T-helper 17 cell (primary cell): ENCODE measurements around the gene BCL2L11. TPM values are rescaled to one million over a fixed set of nuclear protein-coding genes. Genes with fewer than 3 reads are reported as not detected.
A peak's percentile ranks its signal among the peaks of the same experiment; 100 is the strongest.

ENCODE experiments used
- ATAC-seq: fragments of 150-1000 bp; cut with Tn5 transposase; 2 replicates; pipeline ENCODE4 v1.10.0; 2021; ENCODE audit warnings: mild to moderate bottlenecking, moderate library complexity
- DNase-seq, 3 donors: peaks; one replicate each; pipeline versions ENCODE4 v3.0.0 to v3.0.0-alpha.2; 2020 to 2021
- H3K9me3 ChIP-seq: one replicate; pipeline ENCODE4 v1.7.0; 2013; ENCODE audit warnings: low read length, mild to moderate bottlenecking; ENCODE audit not compliant: control insufficient read depth, poor library complexity, severe bottlenecking
- H3K27ac Mint-ChIP-seq: one replicate; pipeline ENCODE4 v1.8.0; 2022; ENCODE audit warnings: mild to moderate bottlenecking, moderate library complexity, mixed read lengths
- H3K27me3 Mint-ChIP-seq: one replicate; pipeline ENCODE4 v1.8.0; 2022; ENCODE audit warnings: mixed read lengths
- H3K36me3 Mint-ChIP-seq: one replicate; pipeline ENCODE4 v1.8.0; 2022; ENCODE audit warnings: low read depth, mixed read lengths
- H3K4me1 Mint-ChIP-seq: one replicate; pipeline ENCODE4 v1.8.0; 2022; ENCODE audit warnings: mild to moderate bottlenecking, mixed read lengths
- H3K4me3 Mint-ChIP-seq: one replicate; pipeline ENCODE4 v1.8.0; 2022; ENCODE audit warnings: mild to moderate bottlenecking, moderate library complexity, mixed read lengths
- total RNA-seq, 4 donors: library from RNA in 2 of 4; stranded (reverse) in 2 of 4; gene quantifications; one replicate each; pipeline ENCODE4 v1.2.3 and lab custom pipeline; 2022 to 2026

Gene BCL2L11
- total RNA-seq, 2 donors from 2014 or later: 29.5 to 47.2 TPM

DNA sequence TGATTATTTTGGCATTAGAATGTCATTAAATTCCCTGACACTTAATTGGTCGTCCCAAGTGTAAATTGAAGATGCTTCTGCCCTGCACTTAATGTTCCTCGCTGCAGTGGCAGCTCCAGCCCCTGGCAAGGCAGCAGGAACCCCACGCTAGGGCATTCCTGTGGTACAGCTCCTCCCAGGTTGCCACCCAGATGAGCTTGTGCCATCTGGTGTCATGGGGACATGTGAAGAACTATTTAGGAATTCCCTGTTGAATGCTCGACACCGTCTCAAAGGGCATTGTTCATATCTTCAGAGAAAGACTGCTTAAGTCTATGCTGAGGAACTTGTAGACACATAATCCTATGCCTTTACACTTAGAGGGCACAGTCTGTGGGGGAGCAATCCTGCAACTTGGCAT is 38.9 kb downstream of the BCL2L11 start:
- H3K4me3 Mint-ChIP-seq: no peak overlapping the region
- DNase-seq (no peak), ATAC-seq (no peak)
- H3K4me1 Mint-ChIP-seq: peaks cover 38% of the 10 kb centered on the region
- H3K27ac Mint-ChIP-seq: peak overlapping the region; percentile 14
- no peaks in the 10 kb centered on the region for H3K9me3 ChIP-seq
- H3K36me3 Mint-ChIP-seq: peaks cover 4% of the 10 kb centered on the region
- no peaks in the 10 kb centered on the region for H3K27me3 Mint-ChIP-seq

DNA sequence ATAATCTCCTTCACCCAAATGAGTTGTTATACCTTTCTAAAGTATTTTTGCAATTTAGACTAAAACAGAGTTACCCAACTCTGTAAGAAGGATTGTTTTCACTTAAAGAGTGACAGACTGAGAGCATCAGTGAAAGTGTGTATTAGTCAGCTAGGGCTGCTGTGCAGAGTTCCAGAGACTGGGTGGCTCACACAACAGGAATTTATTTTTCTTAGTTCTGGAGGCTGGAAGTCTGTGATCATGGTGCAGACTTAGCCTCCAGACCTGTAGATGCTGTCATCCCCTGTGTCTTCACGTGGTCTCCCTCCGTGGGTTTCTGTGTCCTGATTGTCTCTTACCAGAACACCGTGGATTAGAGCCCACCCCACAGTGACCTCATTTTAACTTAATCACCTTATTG is 40.0 kb downstream of the BCL2L11 start:
- peaks cover 4% of the 10 kb centered on the region for H3K36me3 Mint-ChIP-seq
- H3K27me3 Mint-ChIP-seq: no peaks in the 10 kb centered on the region
- DNase-seq: no peak
- no peak for ATAC-seq
- H3K4me1 Mint-ChIP-seq: peaks cover 35% of the 10 kb centered on the region
- H3K27ac Mint-ChIP-seq: no peak overlapping the region
- H3K9me3 ChIP-seq: no peaks in the 10 kb centered on the region
- no peak overlapping the region for H3K4me3 Mint-ChIP-seq

DNA sequence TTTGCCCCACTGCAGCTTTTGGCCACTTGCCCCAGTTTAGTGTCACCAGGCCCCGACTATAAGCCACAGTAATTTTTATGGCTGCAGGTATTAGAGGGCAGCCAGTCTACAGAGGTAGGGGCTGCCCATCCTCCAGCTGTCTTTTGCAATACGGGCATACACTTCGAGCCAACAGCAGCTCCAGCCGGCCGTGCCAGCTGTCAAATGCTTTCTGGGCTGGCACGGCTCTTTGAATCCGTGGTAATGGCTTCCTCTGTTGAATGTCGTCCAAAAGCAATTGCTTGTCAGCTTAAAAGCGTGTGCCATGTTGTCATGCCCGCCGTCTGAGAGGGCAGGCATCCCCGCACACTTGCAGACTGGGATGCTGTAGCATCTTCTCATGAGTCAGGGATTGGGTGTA is 41.3 kb downstream of the BCL2L11 start:
- no peaks in the 10 kb centered on the region for H3K9me3 ChIP-seq
- no peak for DNase-seq
- Mint-ChIP-seq H3K36me3 (peaks cover 4% of the 10 kb centered on the region), H3K4me3 (no peak overlapping the region), H3K27me3 (no peaks in the 10 kb centered on the region), H3K27ac (peak overlapping the region; percentile 19), H3K4me1 (peaks cover 32% of the 10 kb centered on the region)
- no peak for ATAC-seq

DNA sequence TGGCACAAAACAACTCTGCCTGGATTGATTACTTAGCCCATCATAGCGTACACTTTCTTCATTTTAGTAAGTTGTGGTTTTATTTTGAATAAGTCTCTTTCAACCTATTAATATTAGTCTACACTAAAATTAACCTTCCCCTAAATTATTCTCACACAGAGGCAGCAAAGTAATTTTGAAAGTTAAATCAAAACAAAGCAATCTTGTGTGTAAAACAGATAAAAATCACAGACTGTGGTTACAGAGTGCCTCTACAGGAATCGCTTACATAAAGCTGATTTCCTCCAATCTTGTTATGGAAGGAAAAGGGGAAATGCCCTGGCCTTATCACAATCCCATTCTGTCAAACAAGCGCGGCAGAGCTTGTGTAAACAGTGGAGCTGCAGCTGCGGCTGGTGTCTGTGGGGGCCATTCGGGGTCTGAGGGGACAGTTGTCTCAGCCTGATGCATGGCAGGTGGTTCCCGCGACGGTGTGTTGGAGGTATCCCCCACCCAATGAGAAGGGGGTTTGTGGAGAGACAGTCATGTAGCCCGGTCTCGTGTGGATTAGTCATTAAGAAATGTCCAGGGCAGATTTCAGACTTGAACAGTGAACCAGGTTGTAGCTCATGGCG is 42.1 kb downstream of the BCL2L11 start:
- Mint-ChIP-seq H3K4me1 (peaks cover 27% of the 10 kb centered on the region), H3K27me3 (no peaks in the 10 kb centered on the region), H3K4me3 (no peak overlapping the region), H3K36me3 (peaks cover 4% of the 10 kb centered on the region), H3K27ac (peak overlapping the region; percentile 19)
- H3K9me3 ChIP-seq: no peaks in the 10 kb centered on the region
- ATAC-seq: peak; percentile 75
- no peak for DNase-seq

DNA sequence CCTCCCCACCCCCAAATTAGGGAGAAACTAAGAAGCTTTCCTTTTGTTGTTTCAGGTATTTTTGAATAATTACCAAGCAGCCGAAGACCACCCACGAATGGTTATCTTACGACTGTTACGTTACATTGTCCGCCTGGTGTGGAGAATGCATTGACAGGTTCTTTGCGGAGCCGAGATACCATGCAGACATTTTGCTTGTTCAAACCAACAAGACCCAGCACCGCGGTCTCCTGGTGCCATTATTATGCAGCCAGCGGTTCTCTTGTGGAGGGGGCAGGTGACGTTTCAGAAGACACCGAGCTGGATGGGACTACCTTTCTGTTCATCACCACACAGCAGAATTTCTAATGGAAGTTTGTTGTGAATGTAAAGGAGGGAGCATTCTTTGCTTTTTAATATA is 43.4 kb downstream of the BCL2L11 start:
- H3K27ac Mint-ChIP-seq: no peak overlapping the region
- ATAC-seq (no peak), DNase-seq (no peak)
- peaks cover 26% of the 10 kb centered on the region for H3K4me1 Mint-ChIP-seq
- peaks cover 4% of the 10 kb centered on the region for H3K36me3 Mint-ChIP-seq
- no peaks in the 10 kb centered on the region for H3K9me3 ChIP-seq
- no peaks in the 10 kb centered on the region for H3K27me3 Mint-ChIP-seq
- no peak overlapping the region for H3K4me3 Mint-ChIP-seq

DNA sequence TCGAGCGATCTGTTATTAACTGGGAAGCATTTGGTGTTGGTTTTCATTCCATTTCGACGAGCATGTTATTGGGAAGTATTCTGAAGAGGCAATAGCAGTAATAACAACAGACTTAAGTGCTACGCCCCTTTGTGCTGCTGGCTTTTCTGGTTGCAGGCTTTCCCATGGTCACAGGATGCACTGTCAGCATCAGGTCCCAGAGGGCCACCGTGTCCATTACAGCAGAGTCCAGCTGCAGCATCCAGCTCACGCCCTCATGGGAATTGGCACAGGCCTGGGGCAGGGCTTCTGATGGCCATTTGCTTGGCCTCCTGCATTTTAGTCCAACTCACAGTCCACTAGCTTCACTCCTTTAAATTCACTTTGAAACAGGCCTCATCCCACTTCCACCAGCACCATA is 44.4 kb downstream of the BCL2L11 start:
- no peaks in the 10 kb centered on the region for H3K9me3 ChIP-seq
- Mint-ChIP-seq H3K4me3 (no peak overlapping the region), H3K27ac (peak overlapping the region; percentile 24), H3K27me3 (no peaks in the 10 kb centered on the region), H3K4me1 (peaks cover 26% of the 10 kb centered on the region), H3K36me3 (peaks cover 3% of the 10 kb centered on the region)
- DNase-seq (no peak), ATAC-seq (no peak)

DNA sequence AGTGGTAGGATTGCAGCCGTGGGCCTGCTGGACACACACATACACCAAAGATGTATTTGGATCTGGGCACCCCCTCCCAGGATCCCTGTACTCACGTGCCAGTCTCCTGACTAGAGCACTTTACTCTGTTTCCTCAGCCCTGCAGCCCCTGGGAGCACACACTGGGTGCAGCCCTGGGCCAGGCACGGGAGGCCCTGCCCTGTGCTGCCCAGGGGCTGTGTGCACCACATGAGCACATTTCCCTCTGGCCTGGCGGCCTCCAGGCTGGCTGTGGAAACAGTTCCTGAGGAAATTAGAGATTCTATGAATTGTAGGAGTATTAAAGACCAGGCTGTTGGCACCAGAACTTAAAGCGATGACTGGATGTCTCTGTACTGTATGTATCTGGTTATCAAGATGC is 45.4 kb downstream of the BCL2L11 start:
- H3K27me3 Mint-ChIP-seq: no peaks in the 10 kb centered on the region
- H3K9me3 ChIP-seq: no peaks in the 10 kb centered on the region
- peaks cover 21% of the 10 kb centered on the region for H3K4me1 Mint-ChIP-seq
- H3K27ac Mint-ChIP-seq: no peak overlapping the region
- no peak overlapping the region for H3K4me3 Mint-ChIP-seq
- no peaks in the 10 kb centered on the region for H3K36me3 Mint-ChIP-seq
- DNase-seq: no peak
- ATAC-seq: no peak

DNA sequence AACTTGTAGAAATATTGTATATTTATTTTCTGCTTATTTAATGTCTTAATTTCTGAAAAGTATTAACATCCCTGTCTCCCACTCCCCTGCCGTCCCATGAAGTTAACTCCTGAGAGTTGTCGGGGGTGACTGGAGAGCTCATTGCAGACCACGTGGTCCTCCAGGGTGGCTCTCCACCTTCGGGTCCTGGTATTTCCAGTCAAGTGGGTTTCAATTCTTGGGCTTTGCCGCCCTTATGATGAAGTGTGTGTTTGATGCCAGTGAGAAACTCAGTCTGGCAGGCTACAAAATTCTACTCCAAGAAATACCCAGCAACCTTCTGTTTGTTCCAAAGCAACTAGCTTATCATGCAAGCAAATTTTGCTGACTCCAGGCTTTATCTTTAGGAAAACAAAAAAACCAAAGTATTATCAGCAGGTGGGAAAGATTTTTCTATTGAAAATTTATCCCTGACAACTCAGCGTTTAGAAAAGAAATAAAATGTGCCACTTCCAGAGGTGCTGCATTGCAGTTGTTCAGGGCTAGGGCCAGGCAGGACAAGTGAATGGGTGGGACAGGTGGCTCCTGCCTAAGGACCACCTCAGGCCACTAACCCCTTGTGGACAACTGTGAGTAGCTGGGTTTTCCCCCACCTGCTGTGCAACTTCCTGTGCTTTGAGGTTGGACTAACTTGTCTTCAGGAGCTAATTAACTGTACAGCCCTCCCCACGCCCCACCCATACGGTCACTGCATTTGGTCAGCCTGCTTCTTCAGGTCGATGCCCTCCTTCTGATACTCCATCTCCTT is 46.6 kb downstream of the BCL2L11 start:
- Mint-ChIP-seq H3K4me3 (no peak overlapping the region), H3K27ac (no peak overlapping the region), H3K27me3 (peaks cover 5% of the 10 kb centered on the region), H3K4me1 (peaks cover 17% of the 10 kb centered on the region), H3K36me3 (no peaks in the 10 kb centered on the region)
- no peak for ATAC-seq
- no peaks in the 10 kb centered on the region for H3K9me3 ChIP-seq
- DNase-seq: no peak

DNA sequence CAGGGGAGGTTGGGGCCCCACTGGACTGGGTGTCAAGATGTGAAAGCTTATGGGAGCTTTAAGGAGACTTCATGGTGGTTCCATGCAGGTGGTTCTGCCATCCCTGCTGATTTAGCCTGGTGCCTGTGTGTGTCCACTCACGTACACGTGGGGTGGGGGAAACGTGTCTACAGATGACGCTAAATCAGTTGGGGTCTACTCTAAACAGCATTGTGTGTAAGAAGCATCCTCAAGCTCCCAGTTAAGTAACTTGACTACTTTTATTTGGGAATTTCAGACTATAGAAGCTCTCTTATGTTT is 47.1 kb downstream of the BCL2L11 start:
- DNase-seq (no peak), ATAC-seq (no peak)
- Mint-ChIP-seq H3K36me3 (no peaks in the 10 kb centered on the region), H3K4me1 (peaks cover 11% of the 10 kb centered on the region), H3K27me3 (peaks cover 5% of the 10 kb centered on the region), H3K4me3 (no peak overlapping the region), H3K27ac (no peak overlapping the region)
- no peaks in the 10 kb centered on the region for H3K9me3 ChIP-seq

DNA sequence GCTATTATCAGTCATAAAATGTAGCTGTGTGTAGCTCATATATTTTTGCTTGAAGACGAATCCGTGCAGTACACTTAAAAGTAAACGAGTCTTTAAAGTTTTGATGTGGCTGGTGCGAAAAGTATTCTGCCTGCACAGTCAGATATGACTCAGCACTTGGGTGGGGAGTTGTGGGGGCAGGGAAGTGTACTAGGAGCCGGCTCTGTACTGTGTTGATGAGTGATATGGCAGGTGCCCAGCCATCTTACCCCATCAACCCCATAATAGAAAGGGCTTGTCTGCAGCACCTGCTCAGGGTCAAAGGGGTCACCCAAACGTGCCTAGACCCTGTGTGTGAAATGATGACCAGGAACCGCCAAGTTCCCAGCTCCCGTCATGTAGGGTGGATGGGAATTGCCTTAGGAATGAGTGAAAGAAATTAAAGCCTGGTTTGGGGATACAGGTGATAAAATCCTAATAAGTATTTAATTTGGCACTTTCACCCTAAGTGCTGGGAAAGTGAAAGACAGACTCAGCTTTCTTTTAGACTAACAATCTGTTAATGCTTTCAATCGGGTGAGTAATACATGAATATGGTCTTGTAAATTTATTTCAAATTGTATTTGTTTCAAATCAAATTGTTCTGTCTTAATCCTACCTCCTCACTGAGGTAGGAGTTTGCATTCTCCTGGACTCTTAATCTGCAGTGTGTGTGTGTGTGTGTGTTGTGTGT is 48.0 kb downstream of the BCL2L11 start:
- Mint-ChIP-seq H3K36me3 (no peaks in the 10 kb centered on the region), H3K27ac (no peak overlapping the region), H3K4me3 (no peak overlapping the region), H3K4me1 (peaks cover 7% of the 10 kb centered on the region), H3K27me3 (peaks cover 5% of the 10 kb centered on the region)
- H3K9me3 ChIP-seq: no peaks in the 10 kb centered on the region
- ATAC-seq (peak; percentile 55), DNase-seq (no peak)

DNA sequence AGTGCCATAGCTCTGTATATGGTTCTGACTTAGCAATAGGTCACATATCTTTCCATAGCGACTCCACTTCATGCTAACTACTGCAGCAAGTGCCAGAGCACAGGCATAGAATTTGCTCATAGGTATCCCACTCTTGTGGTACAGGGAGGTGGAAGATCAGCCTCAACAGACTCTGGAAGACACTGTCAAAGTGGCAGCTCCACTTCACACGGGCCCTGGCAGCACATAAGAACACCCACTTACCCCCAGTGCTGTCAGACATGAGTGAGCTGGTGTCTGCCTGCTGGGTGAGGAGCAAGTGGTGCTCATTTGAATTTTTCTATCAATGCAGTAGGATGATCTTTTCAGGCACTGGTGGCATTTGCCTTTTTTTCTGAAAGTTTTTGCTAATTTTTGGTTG is 48.6 kb downstream of the BCL2L11 start:
- H3K4me3 Mint-ChIP-seq: no peak overlapping the region
- no peak overlapping the region for H3K27ac Mint-ChIP-seq
- no peaks in the 10 kb centered on the region for H3K9me3 ChIP-seq
- DNase-seq: no peak
- peaks cover 7% of the 10 kb centered on the region for H3K4me1 Mint-ChIP-seq
- no peaks in the 10 kb centered on the region for H3K36me3 Mint-ChIP-seq
- peak; percentile 36 for ATAC-seq
- H3K27me3 Mint-ChIP-seq: peaks cover 7% of the 10 kb centered on the region

DNA sequence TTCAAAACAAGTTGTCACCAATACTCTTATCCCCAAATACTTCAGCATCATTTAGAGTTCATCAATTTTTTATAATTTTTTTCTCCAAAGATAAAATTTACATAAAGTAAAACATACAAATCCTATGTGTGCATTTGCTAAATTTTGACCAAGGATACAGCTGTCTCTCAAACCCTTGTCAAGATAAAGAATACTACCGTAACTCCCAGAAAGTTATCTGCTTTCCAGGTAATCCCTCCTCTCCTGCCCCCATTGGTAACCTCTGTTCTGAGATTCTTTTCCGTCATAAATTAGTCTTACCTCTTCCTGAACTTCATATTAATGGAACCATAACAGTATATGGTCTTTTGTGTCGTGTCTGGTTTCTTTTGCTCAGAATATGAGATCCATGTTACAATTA is 49.2 kb downstream of the BCL2L11 start:
- peaks cover 11% of the 10 kb centered on the region for H3K4me1 Mint-ChIP-seq
- peaks cover 2% of the 10 kb centered on the region for H3K36me3 Mint-ChIP-seq
- no peak overlapping the region for H3K27ac Mint-ChIP-seq
- H3K9me3 ChIP-seq: no peaks in the 10 kb centered on the region
- peaks cover 13% of the 10 kb centered on the region for H3K27me3 Mint-ChIP-seq
- no peak for DNase-seq
- ATAC-seq: no peak
- no peak overlapping the region for H3K4me3 Mint-ChIP-seq

DNA sequence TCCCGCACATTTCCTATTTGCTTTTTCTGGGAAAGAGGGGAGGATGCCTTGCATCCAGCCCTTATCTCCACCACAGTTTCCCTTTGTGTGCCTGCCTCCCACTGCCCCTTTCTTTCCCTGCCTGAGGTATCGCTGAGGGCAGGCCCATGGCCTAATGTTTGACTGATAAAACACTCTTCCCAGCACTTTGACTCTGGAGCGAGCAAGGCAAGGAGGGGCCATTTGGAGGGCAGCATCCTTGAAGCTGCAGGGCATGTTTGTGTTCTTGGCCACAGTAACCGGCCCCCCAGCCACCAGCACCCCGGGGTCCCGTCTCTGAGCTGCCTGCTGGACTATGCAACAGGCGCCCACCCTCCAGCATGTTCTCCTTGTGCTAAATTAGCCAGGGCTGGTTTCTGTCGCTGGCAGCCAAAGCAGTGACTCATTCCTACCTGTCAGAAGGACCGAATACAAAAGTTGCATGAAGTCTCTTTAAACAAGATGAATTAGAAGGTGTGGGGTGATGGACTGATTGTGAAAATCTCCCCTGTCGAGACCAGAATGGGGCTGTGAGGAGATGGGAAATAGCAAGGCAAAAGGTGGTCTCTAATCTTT is 50.7 kb downstream of the BCL2L11 start:
- H3K27me3 Mint-ChIP-seq: peaks cover 27% of the 10 kb centered on the region
- no peak overlapping the region for H3K4me3 Mint-ChIP-seq
- peaks cover 4% of the 10 kb centered on the region for H3K36me3 Mint-ChIP-seq
- H3K27ac Mint-ChIP-seq: no peak overlapping the region
- ATAC-seq: no peak
- H3K9me3 ChIP-seq: no peaks in the 10 kb centered on the region
- no peak for DNase-seq
- H3K4me1 Mint-ChIP-seq: peaks cover 11% of the 10 kb centered on the region
